PC-3 (cell line): ENCODE data around the gene BTBD17. TPM values are rescaled to one million over a fixed set of nuclear protein-coding genes. Genes with fewer than 3 reads are reported as not detected.

Source experiments
- ATAC-seq: fragments of 200-7000 bp; cut with Tn5 transposase; 2 replicates; pipeline ENCODE4 v1.9.1; 2020; ENCODE audit warnings: mild to moderate bottlenecking, moderate library complexity
- BruUV-seq: library from RNA; stranded (reverse); fragments of 400-500 nt; replicated peaks from 2 replicates; lab custom pipeline; 2021; lab: Mats Ljungman, UMichigan
- CTCF ChIA-PET: fragments of 300-600 bp; sonication (Branson Sonifier 250); formaldehyde crosslinking; loops from one replicate; lab custom pipeline; 2022; ENCODE audit warnings: antibody characterized with exemption; lab: Charles Lee
- POLR2A ChIA-PET: fragments of 300-600 bp; sonication (Branson Sonifier 250); formaldehyde crosslinking; loops from one replicate; lab custom pipeline; 2022; ENCODE audit warnings: antibody characterized with exemption; ENCODE audit not compliant: unreplicated experiment; lab: Charles Lee
- DNase-seq: peaks from one replicate; pipeline ENCODE4 v3.0.0-alpha.2; 2015
- H2AFZ ChIP-seq: fragments of 300-600 bp; sonication (generic); 2 replicates; pipeline ENCODE4 v1.6.0; 2016; ENCODE audit warnings: antibody characterized with exemption, low read length
- H3F3A ChIP-seq: fragments of 300-600 bp; sonication (generic); one replicate; pipeline ENCODE4 v1.6.0; 2017; ENCODE audit warnings: antibody characterized with exemption, low read length, control low read depth, mild to moderate bottlenecking; ENCODE audit not compliant: unreplicated experiment
- H3K27ac ChIP-seq: fragments of 300-600 bp; sonication (generic); 2 replicates; pipeline ENCODE4 v1.5.1; 2016; ENCODE audit warnings: mild to moderate bottlenecking, low read length
- H3K27me3 ChIP-seq: fragments of 300-600 bp; sonication (generic); 2 replicates; pipeline ENCODE4 v1.6.1; 2016; ENCODE audit warnings: low read length, mixed read lengths
- H3K36me3 ChIP-seq: fragments of 300-600 bp; sonication (generic); 2 replicates; pipeline ENCODE4 v1.6.1; 2016; ENCODE audit warnings: low read depth, mixed run types, low read length, mixed read lengths
- H3K4me1 ChIP-seq: fragments of 300-600 bp; sonication (generic); 2 replicates; pipeline ENCODE4 v1.5.1; 2016; ENCODE audit warnings: low read length; ENCODE audit not compliant: insufficient read depth
- H3K4me2 ChIP-seq: fragments of 300-600 bp; sonication (generic); 2 replicates; pipeline ENCODE4 v1.6.0; 2016; ENCODE audit warnings: low read length
- H3K4me3 ChIP-seq: fragments of 300-600 bp; sonication (generic); 2 replicates; pipeline ENCODE4 v1.5.1; 2016; ENCODE audit warnings: mild to moderate bottlenecking, low read length, mixed read lengths
- H3K79me2 ChIP-seq: fragments of 300-600 bp; sonication (generic); 2 replicates; pipeline ENCODE4 v1.6.1; 2017; ENCODE audit warnings: low read length, mixed read lengths
- H3K9ac ChIP-seq: fragments of 300-600 bp; sonication (generic); 2 replicates; pipeline ENCODE4 v1.6.0; 2016; ENCODE audit warnings: mild to moderate bottlenecking, low read length
- H3K9me2 ChIP-seq: fragments of 300-600 bp; sonication (generic); replicated peaks from 2 replicates; pipeline ENCODE4 v1.6.1; 2016; ENCODE audit warnings: mixed run types, low read length, mixed read lengths
- H3K9me3 ChIP-seq: fragments of 300-600 bp; sonication (generic); 2 replicates; pipeline ENCODE4 v1.6.1; 2016; ENCODE audit warnings: low read length, mixed read lengths
- H4K20me1 ChIP-seq: fragments of 300-600 bp; sonication (generic); 2 replicates; pipeline ENCODE4 v1.6.1; 2016; ENCODE audit warnings: low read length, mixed read lengths
- EZH2 ChIP-seq: fragments of 300-600 bp; sonication (generic); IDR thresholded peaks from one replicate; pipeline ENCODE4 v1.6.1; 2017; ENCODE audit warnings: antibody characterized with exemption, mild to moderate bottlenecking, low read length; ENCODE audit not compliant: unreplicated experiment
- EZH2phosphoT487 ChIP-seq: fragments of 300-600 bp; sonication (generic); IDR thresholded peaks from 2 replicates; pipeline ENCODE4 v1.6.1; 2018; ENCODE audit warnings: mild to moderate bottlenecking, antibody characterized with exemption, low read length, borderline replicate concordance
- intact Hi-C: fragments of 100-400 bp; cut with micrococcal nuclease; formaldehyde crosslinking; loops from 2 replicates; pipeline ENCODE4 v1.9.0; 2023
- total RNA-seq: library from RNA; depleted of rRNA; stranded (reverse); fragments of >200 nt; gene quantifications from 2 replicates; pipeline ENCODE4 v1.2.3, GENCODE V29; 2014
- TF ChIP-seq, protein P1 (sequence below): fragments of 300-600 bp; sonication (generic); conservative IDR thresholded peaks from 2 replicates; pipeline ENCODE4 v1.5.1; 2017; ENCODE audit warnings: antibody characterized with exemption, low read depth, mild to moderate bottlenecking, low read length

Gene BTBD17
- total RNA-seq, 1 experiment from 2014 or later = not detected

DNA sequence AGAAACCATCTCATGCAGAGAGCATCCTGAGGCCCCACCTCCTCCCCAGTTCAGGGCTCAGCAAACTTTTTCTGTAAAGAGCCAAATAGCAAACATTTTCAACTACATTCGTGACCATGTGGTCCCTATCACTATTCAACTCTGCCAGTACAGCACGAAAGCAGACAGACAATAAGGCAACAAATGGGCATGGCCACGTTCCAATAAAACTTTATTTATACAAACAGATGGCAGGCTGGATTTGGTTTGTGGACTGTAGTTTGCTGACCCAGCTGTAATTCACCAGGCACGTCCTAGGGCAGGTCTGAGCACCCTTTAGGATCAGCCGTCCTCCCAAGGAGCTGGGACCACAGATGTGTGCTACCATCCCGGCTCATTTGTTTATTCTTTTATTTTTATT, 43.1 kb upstream of the BTBD17 start:
- Histone ChIP-seq H3K36me3 (no peaks in the 10 kb centered on the region), H3K4me2 (no peak overlapping the region), H4K20me1 (no peaks in the 10 kb centered on the region), H3K9me3 (no peaks in the 10 kb centered on the region), H3F3A (no peaks in the 10 kb centered on the region), H3K27ac (no peak overlapping the region), H3K9ac (no peak overlapping the region), H3K4me3 (no peak overlapping the region), H3K4me1 (peaks cover 6% of the 10 kb centered on the region; the same call in 1 of the 2 replicates), H3K27me3 (no peaks in the 10 kb centered on the region), H3K79me2 (no peaks in the 10 kb centered on the region), H3K9me2 (no peaks in the 10 kb centered on the region), H2AFZ (0 out of 2 replicates have a peak overlapping the region, but pooled peaks have one; percentile 18)
- POLR2A ChIA-PET = no interaction called here
- CTCF ChIA-PET = no interaction called here
- DNase-seq (peak; percentile 12), ATAC-seq (no peak)
- no TSS peak for BruUV-seq
- intact Hi-C loops = no loop called here
- TF ChIP-seq, protein P1, sequence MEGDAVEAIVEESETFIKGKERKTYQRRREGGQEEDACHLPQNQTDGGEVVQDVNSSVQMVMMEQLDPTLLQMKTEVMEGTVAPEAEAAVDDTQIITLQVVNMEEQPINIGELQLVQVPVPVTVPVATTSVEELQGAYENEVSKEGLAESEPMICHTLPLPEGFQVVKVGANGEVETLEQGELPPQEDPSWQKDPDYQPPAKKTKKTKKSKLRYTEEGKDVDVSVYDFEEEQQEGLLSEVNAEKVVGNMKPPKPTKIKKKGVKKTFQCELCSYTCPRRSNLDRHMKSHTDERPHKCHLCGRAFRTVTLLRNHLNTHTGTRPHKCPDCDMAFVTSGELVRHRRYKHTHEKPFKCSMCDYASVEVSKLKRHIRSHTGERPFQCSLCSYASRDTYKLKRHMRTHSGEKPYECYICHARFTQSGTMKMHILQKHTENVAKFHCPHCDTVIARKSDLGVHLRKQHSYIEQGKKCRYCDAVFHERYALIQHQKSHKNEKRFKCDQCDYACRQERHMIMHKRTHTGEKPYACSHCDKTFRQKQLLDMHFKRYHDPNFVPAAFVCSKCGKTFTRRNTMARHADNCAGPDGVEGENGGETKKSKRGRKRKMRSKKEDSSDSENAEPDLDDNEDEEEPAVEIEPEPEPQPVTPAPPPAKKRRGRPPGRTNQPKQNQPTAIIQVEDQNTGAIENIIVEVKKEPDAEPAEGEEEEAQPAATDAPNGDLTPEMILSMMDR = no peak
- TF ChIP-seq EZH2phosphoT487 = no peak
- TF ChIP-seq EZH2 = no peak

DNA sequence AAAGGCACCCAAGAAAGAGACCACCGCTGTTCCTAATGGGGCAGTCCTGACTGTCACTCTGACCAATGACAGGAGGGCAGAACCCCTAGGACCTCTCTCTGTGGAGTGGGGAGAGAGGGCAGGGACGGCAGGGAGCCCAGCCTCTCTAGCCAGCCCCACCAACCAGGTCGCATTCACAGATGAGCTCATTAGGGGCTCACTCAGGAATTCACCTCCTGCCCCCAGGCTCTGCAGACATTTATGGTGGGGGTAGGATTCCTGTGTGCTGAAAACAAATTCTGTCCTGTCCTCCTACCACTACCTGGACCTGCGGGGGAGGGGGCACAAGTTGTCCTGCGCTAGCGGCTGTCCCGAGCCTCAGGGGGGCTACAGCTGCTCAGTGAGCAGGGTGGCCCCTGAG, 42.5 kb upstream of the BTBD17 start:
- no peaks in the 10 kb centered on the region for H3K9me2 ChIP-seq
- no peaks in the 10 kb centered on the region for H4K20me1 ChIP-seq
- H3K4me1 ChIP-seq = peaks cover 6% of the 10 kb centered on the region; the same call in 1 of the 2 replicates
- TF ChIP-seq EZH2 (no peak), EZH2phosphoT487 (no peak)
- TF ChIP-seq, protein P1 = no peak
- no peak overlapping the region for H3K4me2 ChIP-seq
- DNase-seq (no peak), ATAC-seq (no peak)
- POLR2A ChIA-PET = interaction anchor here (0.7 kb wide), 1 partner anchor 9 kb away, joined by 3 read pairs; no protein-coding TSS in a partner anchor
- no peaks in the 10 kb centered on the region for H3K27me3 ChIP-seq
- BruUV-seq = no TSS peak
- H3K36me3 ChIP-seq = no peaks in the 10 kb centered on the region
- CTCF ChIA-PET = no interaction called here
- H3K9me3 ChIP-seq = no peaks in the 10 kb centered on the region
- H3F3A ChIP-seq = no peaks in the 10 kb centered on the region
- intact Hi-C loops = no loop called here
- H2AFZ ChIP-seq = 0 out of 2 replicates have a peak overlapping the region, but pooled peaks have one; percentile 18
- no peaks in the 10 kb centered on the region for H3K79me2 ChIP-seq
- no peak overlapping the region for H3K27ac ChIP-seq
- no peak overlapping the region for H3K4me3 ChIP-seq
- H3K9ac ChIP-seq = no peak overlapping the region

GRCh38 chr17:74403512-74404137, 42.0 kb upstream of the BTBD17 start:
- Histone ChIP-seq H3K9ac (no peak overlapping the region), H3K27ac (no peak overlapping the region), H4K20me1 (no peaks in the 10 kb centered on the region), H3K4me2 (no peak overlapping the region), H3K9me3 (no peaks in the 10 kb centered on the region), H3K4me3 (no peak overlapping the region), H3K36me3 (no peaks in the 10 kb centered on the region), H3K27me3 (no peaks in the 10 kb centered on the region), H3K79me2 (no peaks in the 10 kb centered on the region), H3K4me1 (peaks cover 3% of the 10 kb centered on the region; the same call in 1 of the 2 replicates), H3K9me2 (no peaks in the 10 kb centered on the region), H3F3A (no peaks in the 10 kb centered on the region), H2AFZ (no peak overlapping the region)
- CTCF ChIA-PET = no interaction called here
- ATAC-seq (no peak), DNase-seq (no peak)
- intact Hi-C loops = no loop called here
- BruUV-seq = no TSS peak
- TF ChIP-seq EZH2 = no peak
- TF ChIP-seq, protein P1 = no peak
- no peak for TF ChIP-seq EZH2phosphoT487
- POLR2A ChIA-PET = interaction anchor here (0.7 kb wide), 1 partner anchor 10 kb away, joined by 3 read pairs; no protein-coding TSS in a partner anchor
